Measurements from ENCODE around the gene CTSD. TPM values are rescaled to one million over a fixed set of nuclear protein-coding genes. Genes with fewer than 3 reads are reported as not detected.
A peak's percentile ranks its signal among the peaks of the same experiment; 100 is the strongest.

Gene CTSD
- total RNA-seq, 5 donors from 2014 or later (not counting 1 experiment from before 2014, with no cell fraction given) = 91.9 to 187 (median 163) TPM

- Mint-ChIP-seq H3K4me1 (peaks cover 20 to 44% (median 27%) of the 10 kb centered on the region in 3 donors), H3K4me3 (peak overlapping the region in 1 of 3 donors; percentile 62), H3K9me3 (peaks cover 16 to 20% (median 17%) of the 10 kb centered on the region in 3 donors), H3K27me3 (peaks cover 30 to 48% of the 10 kb centered on the region in 2 donors), H3K27ac (no peak overlapping the region), H3K36me3 (no peaks in the 10 kb centered on the region)
- H3K27ac ChIP-seq (ENCODE audit: low read length) = no peak overlapping the region
- ChIA-PET POLR2A (no interaction called here), CTCF (no interaction called here)
- DNase-seq (no peak), ATAC-seq (replicated peaks in 1 of 4) (no peak)
- no peaks in the 10 kb centered on the region for H3K36me3 ChIP-seq (ENCODE audit: control insufficient read depth in 2 of 2, extremely low read depth in 1 of 2, insufficient read depth in 1 of 2, low read length in 1 of 2)
- peaks cover 2 to 35% of the 10 kb centered on the region in 2 experiments for H3K4me1 ChIP-seq (ENCODE audit: control insufficient read depth in 1 of 2, extremely low read depth in 1 of 2, insufficient read depth in 2 of 2, low read length in 2 of 2)
- WGBS (ENCODE audit: insufficient coverage) = 82% methylated on average over 14 of the region's 14 CpGs
- H3K27me3 ChIP-seq (replicated peaks in 1 of 2; ENCODE audit: control insufficient read depth in 2 of 2, extremely low read depth in 1 of 2, insufficient read depth in 2 of 2, low read length in 1 of 2) = peaks cover 2 to 65% of the 10 kb centered on the region in 2 experiments
- no peak overlapping the region for H3K4me3 ChIP-seq (ENCODE audit: control insufficient read depth in 1 of 2, extremely low read depth in 1 of 2, low read length in 1 of 2)
- H3K9me3 ChIP-seq = no peaks in the 10 kb centered on the region
Measured at GRCh38 chr11:1733009-1733715, 30.6 kb downstream of the CTSD start.

- H3K4me3 Mint-ChIP-seq = no peak overlapping the region
- POLR2A ChIA-PET = no interaction called here
- no peak for ATAC-seq (replicated peaks in 1 of 4)
- Histone ChIP-seq H3K36me3 (ENCODE audit: control insufficient read depth in 2 of 2, extremely low read depth in 1 of 2, insufficient read depth in 1 of 2, low read length in 1 of 2) (no peaks in the 10 kb centered on the region), H3K4me3 (ENCODE audit: control insufficient read depth in 1 of 2, extremely low read depth in 1 of 2, low read length in 1 of 2) (no peak overlapping the region), H3K27ac (ENCODE audit: low read length) (no peak overlapping the region), H3K27me3 (replicated peaks in 1 of 2; ENCODE audit: control insufficient read depth in 2 of 2, extremely low read depth in 1 of 2, insufficient read depth in 2 of 2, low read length in 1 of 2) (peaks cover 2 to 70% of the 10 kb centered on the region in 2 experiments), H3K9me3 (no peaks in the 10 kb centered on the region), H3K4me1 (ENCODE audit: control insufficient read depth in 1 of 2, extremely low read depth in 1 of 2, insufficient read depth in 2 of 2, low read length in 2 of 2) (peaks cover 2 to 35% of the 10 kb centered on the region in 2 experiments)
- CTCF ChIA-PET = no interaction called here
- H3K27ac Mint-ChIP-seq = no peak overlapping the region
- no peak for DNase-seq
- peaks cover 20 to 50% (median 28%) of the 10 kb centered on the region in 3 donors for H3K4me1 Mint-ChIP-seq
- H3K27me3 Mint-ChIP-seq = peaks cover 36 to 54% of the 10 kb centered on the region in 2 donors
- 89% methylated on average over 8 of the region's 13 CpGs for WGBS (ENCODE audit: insufficient coverage)
- peaks cover 16 to 19% (median 17%) of the 10 kb centered on the region in 3 donors for H3K9me3 Mint-ChIP-seq
- no peaks in the 10 kb centered on the region for H3K36me3 Mint-ChIP-seq
Measured at GRCh38 chr11:1732418-1733008, 31.2 kb downstream of the CTSD start.

- H3K4me3 ChIP-seq (ENCODE audit: control insufficient read depth in 1 of 2, extremely low read depth in 1 of 2, low read length in 1 of 2) = no peak overlapping the region
- Mint-ChIP-seq H3K9me3 (peaks cover 8 to 13% (median 12%) of the 10 kb centered on the region in 3 donors), H3K27me3 (peaks cover 39 to 60% of the 10 kb centered on the region in 2 donors), H3K36me3 (no peaks in the 10 kb centered on the region), H3K27ac (no peak overlapping the region), H3K4me3 (no peak overlapping the region), H3K4me1 (peaks cover 20 to 52% (median 28%) of the 10 kb centered on the region in 3 donors)
- POLR2A ChIA-PET = interaction anchor here in 1 of 2 donors (0.6 kb wide), 1 partner anchor 76 kb away, joined by 3 read pairs; no protein-coding TSS in a partner anchor
- H3K36me3 ChIP-seq (ENCODE audit: control insufficient read depth in 2 of 2, extremely low read depth in 1 of 2, insufficient read depth in 1 of 2, low read length in 1 of 2) = no peaks in the 10 kb centered on the region
- no peaks in the 10 kb centered on the region for H3K9me3 ChIP-seq
- H3K27me3 ChIP-seq (replicated peaks in 1 of 2; ENCODE audit: control insufficient read depth in 2 of 2, extremely low read depth in 1 of 2, insufficient read depth in 2 of 2, low read length in 1 of 2) = peaks cover 0 to 76% of the 10 kb centered on the region in 2 experiments
- peaks cover 2 to 35% of the 10 kb centered on the region in 2 experiments for H3K4me1 ChIP-seq (ENCODE audit: control insufficient read depth in 1 of 2, extremely low read depth in 1 of 2, insufficient read depth in 2 of 2, low read length in 2 of 2)
- ATAC-seq (replicated peaks in 1 of 4) (no peak), DNase-seq (no peak)
- H3K27ac ChIP-seq (ENCODE audit: low read length) = no peak overlapping the region
- WGBS (ENCODE audit: insufficient coverage) = 90% methylated on average over 4 of the region's 5 CpGs
- CTCF ChIA-PET = no interaction called here
Measured at GRCh38 chr11:1731451-1732059, 32.2 kb downstream of the CTSD start.

GRCh38 chr11:1730059-1730629 lies 33.6 kb downstream of the CTSD start:
- no peak for DNase-seq
- CTCF ChIA-PET = no interaction called here
- POLR2A ChIA-PET = no interaction called here
- H3K27me3 Mint-ChIP-seq = peaks cover 30 to 58% of the 10 kb centered on the region in 2 donors
- Histone ChIP-seq H3K4me1 (ENCODE audit: control insufficient read depth in 1 of 2, extremely low read depth in 1 of 2, insufficient read depth in 2 of 2, low read length in 2 of 2) (peaks cover 2 to 35% of the 10 kb centered on the region in 2 experiments), H3K4me3 (ENCODE audit: control insufficient read depth in 1 of 2, extremely low read depth in 1 of 2, low read length in 1 of 2) (no peak overlapping the region), H3K27me3 (replicated peaks in 1 of 2; ENCODE audit: control insufficient read depth in 2 of 2, extremely low read depth in 1 of 2, insufficient read depth in 2 of 2, low read length in 1 of 2) (peaks cover 0 to 75% of the 10 kb centered on the region in 2 experiments), H3K27ac (ENCODE audit: low read length) (no peak overlapping the region), H3K9me3 (no peaks in the 10 kb centered on the region), H3K36me3 (ENCODE audit: control insufficient read depth in 2 of 2, extremely low read depth in 1 of 2, insufficient read depth in 1 of 2, low read length in 1 of 2) (no peaks in the 10 kb centered on the region)
- H3K9me3 Mint-ChIP-seq = no peaks in the 10 kb centered on the region
- WGBS (ENCODE audit: insufficient coverage) = 79% methylated on average over 2 of the region's 11 CpGs
- H3K4me3 Mint-ChIP-seq = peak overlapping the region in 1 of 3 donors; percentile 79
- ATAC-seq (replicated peaks in 1 of 4) = no peak
- no peaks in the 10 kb centered on the region for H3K36me3 Mint-ChIP-seq
- H3K4me1 Mint-ChIP-seq = peaks cover 20 to 52% (median 28%) of the 10 kb centered on the region in 3 donors
- H3K27ac Mint-ChIP-seq = no peak overlapping the region

GRCh38 chr11:1729692-1730011 lies 34.1 kb downstream of the CTSD start:
- Mint-ChIP-seq H3K4me1 (peaks cover 20 to 52% (median 28%) of the 10 kb centered on the region in 3 donors), H3K27me3 (peaks cover 30 to 58% of the 10 kb centered on the region in 2 donors), H3K27ac (no peak overlapping the region), H3K9me3 (no peaks in the 10 kb centered on the region), H3K4me3 (peak overlapping the region in 1 of 3 donors; percentile 79), H3K36me3 (no peaks in the 10 kb centered on the region)
- POLR2A ChIA-PET = no interaction called here
- CTCF ChIA-PET = no interaction called here
- Histone ChIP-seq H3K9me3 (no peaks in the 10 kb centered on the region), H3K27ac (ENCODE audit: low read length) (no peak overlapping the region), H3K4me3 (ENCODE audit: control insufficient read depth in 1 of 2, extremely low read depth in 1 of 2, low read length in 1 of 2) (no peak overlapping the region), H3K4me1 (ENCODE audit: control insufficient read depth in 1 of 2, extremely low read depth in 1 of 2, insufficient read depth in 2 of 2, low read length in 2 of 2) (peaks cover 2 to 34% of the 10 kb centered on the region in 2 experiments), H3K27me3 (replicated peaks in 1 of 2; ENCODE audit: control insufficient read depth in 2 of 2, extremely low read depth in 1 of 2, insufficient read depth in 2 of 2, low read length in 1 of 2) (peaks cover 0 to 70% of the 10 kb centered on the region in 2 experiments), H3K36me3 (ENCODE audit: control insufficient read depth in 2 of 2, extremely low read depth in 1 of 2, insufficient read depth in 1 of 2, low read length in 1 of 2) (no peaks in the 10 kb centered on the region)
- ATAC-seq (replicated peaks in 1 of 4) = no peak
- no peak for DNase-seq
- 76% methylated on average over 9 of the region's 9 CpGs for WGBS (ENCODE audit: insufficient coverage)

- peak in 4 of 35 experiments; percentile 25 to 36 (median 26) for DNase-seq
- ATAC-seq (replicated peaks in 1 of 4) = peak; percentile 34 to 76 (median 46)
- Mint-ChIP-seq H3K4me1 (peaks cover 16 to 46% (median 24%) of the 10 kb centered on the region in 3 donors), H3K9me3 (no peaks in the 10 kb centered on the region), H3K4me3 (peak overlapping the region; percentile 6 to 79 (median 14)), H3K27me3 (peaks cover 29 to 59% of the 10 kb centered on the region in 2 donors), H3K36me3 (no peaks in the 10 kb centered on the region), H3K27ac (no peak overlapping the region)
- H3K36me3 ChIP-seq (ENCODE audit: control insufficient read depth in 2 of 2, extremely low read depth in 1 of 2, insufficient read depth in 1 of 2, low read length in 1 of 2) = no peaks in the 10 kb centered on the region
- no peak overlapping the region for H3K27ac ChIP-seq (ENCODE audit: low read length)
- WGBS (ENCODE audit: insufficient coverage) = 37% methylated on average over 15 of the region's 25 CpGs
- ChIA-PET POLR2A (no interaction called here), CTCF (no interaction called here)
- H3K27me3 ChIP-seq (replicated peaks in 1 of 2; ENCODE audit: control insufficient read depth in 2 of 2, extremely low read depth in 1 of 2, insufficient read depth in 2 of 2, low read length in 1 of 2) = peaks cover 0 to 66% of the 10 kb centered on the region in 2 experiments
- peaks cover under 1 to 28% of the 10 kb centered on the region in 2 experiments for H3K4me1 ChIP-seq (ENCODE audit: control insufficient read depth in 1 of 2, extremely low read depth in 1 of 2, insufficient read depth in 2 of 2, low read length in 2 of 2)
- no peaks in the 10 kb centered on the region for H3K9me3 ChIP-seq
- no peak overlapping the region for H3K4me3 ChIP-seq (ENCODE audit: control insufficient read depth in 1 of 2, extremely low read depth in 1 of 2, low read length in 1 of 2)
Measured at GRCh38 chr11:1728931-1729691, 34.6 kb downstream of the CTSD start.
